ENCODE measurements around the gene EVA1A. TPM values are rescaled to one million over a fixed set of nuclear protein-coding genes. Genes with fewer than 3 reads are reported as not detected.

The EVA1A gene
- total and polyA plus RNA-seq, 2 of the 8 experiments (the other 6 are each of a cell fraction or from before 2014, with no cell fraction given): 2.4 to 4.3 TPM

GRCh38 chr2:75528221-75528977 is 32.3 kb downstream of the EVA1A start:
- Histone ChIP-seq H3K18ac (ENCODE audit: extremely low read depth, low read length) (peak overlapping the region; percentile 20; the same call in 1 of the 2 replicates), H3K79me2 (ENCODE audit: control insufficient read depth in 1 of 2, insufficient read depth in 2 of 2, low read length in 2 of 2) (no peaks in the 10 kb centered on the region), H3K56ac (replicated peaks; ENCODE audit: insufficient read length, low read depth, low read length) (no peak overlapping the region), H4K20me1 (replicated peaks in 1 of 2; ENCODE audit: control insufficient read depth in 1 of 2, insufficient read depth in 2 of 2, low read length in 2 of 2) (no peaks in the 10 kb centered on the region), H2AFZ (ENCODE audit: low read length) (0 out of 2 replicates have a peak overlapping the region, but pooled peaks have one; percentile 57), H3K9ac (replicated peaks in 1 of 4; ENCODE audit: extremely low read depth in 1 of 4, low read depth in 3 of 4, low read length in 3 of 4) (no peak overlapping the region), H2BK20ac (ENCODE audit: low read length) (no peak overlapping the region), H2BK12ac (ENCODE audit: low read depth, low read length) (no peak overlapping the region), H4K5ac (ENCODE audit: insufficient read length, low read depth, low read length) (no peak overlapping the region), H3K23ac (ENCODE audit: insufficient read length) (no peak overlapping the region), H2AK5ac (ENCODE audit: low read depth, low read length) (no peak overlapping the region), H3K27me3 (replicated peaks in 1 of 4; ENCODE audit: control insufficient read depth in 3 of 4, extremely low read depth in 1 of 4, insufficient read depth in 3 of 4, low read length in 3 of 4) (no peaks in the 10 kb centered on the region), H4K91ac (replicated peaks; ENCODE audit: insufficient read length, low read length) (no peak overlapping the region), H3K14ac (ENCODE audit: insufficient read length) (no peak overlapping the region), H3K27ac (ENCODE audit: low read depth, low read length) (no peak overlapping the region), H3K4ac (replicated peaks; ENCODE audit: insufficient read length, low read depth, low read length) (no peak overlapping the region), H3K36me3 (ENCODE audit: control insufficient read depth in 2 of 4, insufficient read depth in 4 of 4, low read length in 3 of 4) (no peaks in the 10 kb centered on the region), H2BK120ac (replicated peaks; ENCODE audit: low read depth, low read length) (no peak overlapping the region), H2BK15ac (ENCODE audit: low read length) (no peak overlapping the region), H3K4me3 (ENCODE audit: extremely low read depth in 1 of 4, insufficient read depth in 2 of 4, low read depth in 3 of 4, low read length in 4 of 4) (no peak overlapping the region), H4K8ac (ENCODE audit: extremely low read depth, insufficient read depth, low read length) (no peak overlapping the region; the same call in 1 of the 2 replicates), H3K9me3 (ENCODE audit: insufficient read depth in 2 of 2, low read depth in 1 of 2, low read length in 1 of 2) (no peaks in the 10 kb centered on the region), H3K23me2 (ENCODE audit: low read depth, low read length) (no peaks in the 10 kb centered on the region), H2BK5ac (ENCODE audit: low read depth, low read length) (no peak overlapping the region), H3K79me1 (ENCODE audit: low read depth, low read length) (no peaks in the 10 kb centered on the region), H3K4me2 (ENCODE audit: insufficient read depth in 1 of 2, low read depth in 2 of 2, low read length in 2 of 2) (no peak overlapping the region), H3K4me1 (replicated peaks in 1 of 4; ENCODE audit: control insufficient read depth in 3 of 4, insufficient read depth in 4 of 4, low read length in 3 of 4) (peaks cover 0 to 5% (median under 1%) of the 10 kb centered on the region in 4 experiments; a peak in 2 of 7 replicates)
- ChIA-PET CTCF (ENCODE audit: partially characterized antibody) (interaction anchor here (0.6 to 1.5 kb wide), 3 partner anchors 41 to 434 kb away, joined by 3 read pairs; no protein-coding TSS in a partner anchor), POLR2A (ENCODE audit: partially characterized antibody) (no interaction called here)
- no peak for DNase-seq (ENCODE audit: low read depth in 1 of 2, low spot score in 2 of 2)
- FAIRE-seq: no peak
- TF ChIP-seq CBX8 (IDR thresholded peaks at IDR 0.05; ENCODE audit: borderline replicate concordance, low read depth, low read length): no peak
- no peak for TF ChIP-seq PHF8 (conservative IDR thresholded peaks at IDR 0.05; ENCODE audit: low read depth, low read length)
- no peak for TF ChIP-seq SP1 (IDR thresholded peaks at IDR 0.05; ENCODE audit: low read depth, low read length)
- WGBS, 2 experiments (ENCODE audit: extremely low coverage in 1 of 2, insufficient coverage in 1 of 2, insufficient read length in 1 of 2, insufficient replicate concordance in 2 of 2, low coverage in 1 of 2, low lambda C conversion rate in 2 of 2, missing lambda C conversion rate in 1 of 2): 88% methylated on average over 5 of the region's 5 CpGs; no CpG with 5 or more reads in 1 of the 2 experiments

Data from H1 (cell line).